ENCODE results near the gene OTX2. TPM values are rescaled to one million over a fixed set of nuclear protein-coding genes. Genes with fewer than 3 reads are reported as not detected.

The OTX2 gene
- total RNA-seq, 4 donors from 2014 or later = not detected

DNA sequence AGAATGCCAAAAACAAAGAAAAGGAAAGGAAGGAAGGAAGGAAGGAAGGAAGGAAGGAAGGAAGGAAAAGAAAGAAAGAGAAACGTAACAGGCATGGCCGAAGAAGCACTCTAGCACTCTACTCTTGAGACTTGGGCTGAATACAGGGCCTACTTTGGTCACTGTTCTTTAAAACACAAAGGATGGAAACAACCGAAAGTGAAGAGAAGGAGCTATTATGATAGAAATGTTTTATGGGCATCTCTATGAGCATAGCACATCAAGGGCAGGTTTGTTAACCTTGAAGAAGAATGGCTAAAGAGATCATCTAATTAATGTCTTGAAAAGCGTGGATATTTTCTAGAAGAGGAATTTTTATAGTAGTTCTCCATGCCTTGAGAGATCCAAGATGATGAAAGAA is 15.9 kb upstream of the OTX2 start:
- WGBS, 2 donors = 75% methylated on average over 4 of the region's 4 CpGs
- Histone ChIP-seq H3K27me3 (peaks cover 0 to 11% of the 10 kb centered on the region in 2 donors), H3K4me1 (no peaks in the 10 kb centered on the region), H3K27ac (no peak overlapping the region), H3K36me3 (no peaks in the 10 kb centered on the region), H3K4me3 (no peak overlapping the region), H3K9me3 (no peaks in the 10 kb centered on the region)
- TF ChIP-seq EP300 (IDR thresholded peaks at IDR 0.05) = no peak
- no peak for TF ChIP-seq CTCF (IDR thresholded peaks at IDR 0.05)
- no peak for TF ChIP-seq POLR2A (IDR thresholded peaks at IDR 0.05)
- DNase-seq (ENCODE audit: low spot score in 2 of 2) = no peak

DNA sequence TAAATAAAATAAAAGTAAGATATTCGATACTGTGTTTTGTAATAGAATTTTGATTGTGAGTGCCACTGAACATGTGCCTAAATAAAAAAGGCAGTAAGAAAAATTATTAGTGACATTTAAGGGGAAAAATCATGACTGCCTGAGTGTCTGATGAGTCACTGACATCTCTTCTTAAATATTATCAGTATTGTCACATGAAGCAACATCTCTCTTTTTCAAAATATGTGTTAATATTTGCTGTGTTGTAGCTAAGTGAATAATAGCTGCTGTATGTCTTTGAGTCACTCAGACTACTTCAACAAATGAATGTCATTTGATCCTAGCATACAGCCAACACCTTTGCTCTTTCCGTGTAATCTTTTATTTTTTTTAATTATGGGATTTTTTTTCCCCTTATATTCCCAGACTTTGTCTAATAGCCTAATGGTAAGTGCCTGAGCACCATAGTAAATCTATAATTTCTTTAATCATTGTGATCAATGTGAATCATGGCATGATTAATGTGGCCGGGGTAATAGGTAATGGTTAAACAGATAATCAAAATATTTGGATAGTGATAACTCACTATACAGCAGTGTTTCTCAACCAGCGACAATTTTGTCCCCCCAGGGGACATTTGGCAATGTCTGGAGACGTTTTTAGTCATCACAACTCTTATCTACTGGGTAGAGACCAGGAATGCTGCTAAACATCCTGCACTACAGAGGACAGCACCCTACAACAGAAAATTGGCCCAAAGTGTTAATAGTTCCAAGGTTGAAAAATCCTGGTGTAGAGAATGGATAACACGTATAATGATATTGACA is 11.7 kb upstream of the OTX2 start:
- H3K27me3 ChIP-seq = peaks cover 0 to 48% of the 10 kb centered on the region in 2 donors
- no peak overlapping the region for H3K4me3 ChIP-seq
- no peaks in the 10 kb centered on the region for H3K9me3 ChIP-seq
- H3K4me1 ChIP-seq = peaks cover 0 to 2% (median 0%) of the 10 kb centered on the region in 4 donors
- H3K27ac ChIP-seq = no peak overlapping the region
- no peak for DNase-seq (ENCODE audit: low spot score in 2 of 2)
- WGBS, 2 donors = 59 to 65% methylated on average over 6 of the region's 6 CpGs
- TF ChIP-seq CTCF (IDR thresholded peaks at IDR 0.05) (no peak), POLR2A (IDR thresholded peaks at IDR 0.05) (no peak), EP300 (IDR thresholded peaks at IDR 0.05) (no peak)
- no peaks in the 10 kb centered on the region for H3K36me3 ChIP-seq

- DNase-seq (ENCODE audit: low spot score in 2 of 2) = no peak
- Histone ChIP-seq H3K27ac (no peak overlapping the region), H3K36me3 (no peaks in the 10 kb centered on the region), H3K27me3 (peaks cover 0 to 57% of the 10 kb centered on the region in 2 donors), H3K4me3 (no peak overlapping the region), H3K4me1 (peaks cover 0 to 11% (median 0%) of the 10 kb centered on the region in 4 donors), H3K9me3 (no peaks in the 10 kb centered on the region)
- WGBS, 2 donors = 52 to 64% methylated on average over 4 of the region's 4 CpGs
- no peak for TF ChIP-seq EP300 (IDR thresholded peaks at IDR 0.05)
- no peak for TF ChIP-seq CTCF (IDR thresholded peaks at IDR 0.05)
- no peak for TF ChIP-seq POLR2A (IDR thresholded peaks at IDR 0.05)
Observed at GRCh38 chr14:56821177-56821576, 10.9 kb upstream of the OTX2 start.

DNA sequence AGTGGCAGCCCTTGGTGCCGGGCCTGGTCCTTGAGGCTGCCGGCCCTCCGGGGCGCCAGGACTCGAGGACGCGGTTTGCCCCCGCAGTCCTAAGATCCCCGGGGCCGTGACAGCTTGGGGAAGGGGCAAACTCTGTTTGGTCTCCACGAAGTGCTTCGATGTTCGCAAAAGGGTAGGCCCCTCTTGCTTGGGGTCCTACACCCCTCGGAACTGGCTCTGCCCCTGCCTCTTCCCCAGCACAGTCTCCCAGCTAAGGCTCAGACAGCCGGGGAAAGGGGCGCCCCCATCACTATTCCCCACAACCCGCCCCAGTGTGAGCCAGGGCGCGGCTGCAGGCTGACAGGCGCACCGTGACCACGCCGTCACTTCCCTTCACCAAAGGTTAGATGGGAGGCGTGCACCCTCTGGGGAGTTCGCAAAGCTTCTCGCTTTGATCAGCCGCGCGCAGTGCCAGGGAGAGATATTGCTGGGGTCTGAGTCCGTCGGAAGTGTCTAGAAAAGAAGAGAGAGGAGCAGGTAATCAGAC is 7.2 kb upstream of the OTX2 start:
- no peaks in the 10 kb centered on the region for H3K36me3 ChIP-seq
- DNase-seq (ENCODE audit: low spot score in 2 of 2) = no peak
- no peaks in the 10 kb centered on the region for H3K9me3 ChIP-seq
- H3K27ac ChIP-seq = no peak overlapping the region
- WGBS, 2 donors = 1 to 4% methylated on average over 13 to 28 of the region's 31 CpGs
- peaks cover 0 to 86% of the 10 kb centered on the region in 2 donors for H3K27me3 ChIP-seq
- H3K4me3 ChIP-seq = no peak overlapping the region
- peaks cover 0 to 13% (median 0%) of the 10 kb centered on the region in 4 donors for H3K4me1 ChIP-seq
- no peak for TF ChIP-seq EP300 (IDR thresholded peaks at IDR 0.05)
- TF ChIP-seq POLR2A (IDR thresholded peaks at IDR 0.05) = no peak
- TF ChIP-seq CTCF (IDR thresholded peaks at IDR 0.05) = no peak

Data from tibial nerve (tissue), 4 donors.